GM21529 (cell line): ENCODE data around the gene TASOR2.

ENCODE experiments used
- ATAC-seq: cut with Tn5 transposase; IDR thresholded peaks from one replicate; pipeline ENCODE4 v1.9.1; 2021; ENCODE audit not compliant: unreplicated experiment

Gene TASOR2, protein sequence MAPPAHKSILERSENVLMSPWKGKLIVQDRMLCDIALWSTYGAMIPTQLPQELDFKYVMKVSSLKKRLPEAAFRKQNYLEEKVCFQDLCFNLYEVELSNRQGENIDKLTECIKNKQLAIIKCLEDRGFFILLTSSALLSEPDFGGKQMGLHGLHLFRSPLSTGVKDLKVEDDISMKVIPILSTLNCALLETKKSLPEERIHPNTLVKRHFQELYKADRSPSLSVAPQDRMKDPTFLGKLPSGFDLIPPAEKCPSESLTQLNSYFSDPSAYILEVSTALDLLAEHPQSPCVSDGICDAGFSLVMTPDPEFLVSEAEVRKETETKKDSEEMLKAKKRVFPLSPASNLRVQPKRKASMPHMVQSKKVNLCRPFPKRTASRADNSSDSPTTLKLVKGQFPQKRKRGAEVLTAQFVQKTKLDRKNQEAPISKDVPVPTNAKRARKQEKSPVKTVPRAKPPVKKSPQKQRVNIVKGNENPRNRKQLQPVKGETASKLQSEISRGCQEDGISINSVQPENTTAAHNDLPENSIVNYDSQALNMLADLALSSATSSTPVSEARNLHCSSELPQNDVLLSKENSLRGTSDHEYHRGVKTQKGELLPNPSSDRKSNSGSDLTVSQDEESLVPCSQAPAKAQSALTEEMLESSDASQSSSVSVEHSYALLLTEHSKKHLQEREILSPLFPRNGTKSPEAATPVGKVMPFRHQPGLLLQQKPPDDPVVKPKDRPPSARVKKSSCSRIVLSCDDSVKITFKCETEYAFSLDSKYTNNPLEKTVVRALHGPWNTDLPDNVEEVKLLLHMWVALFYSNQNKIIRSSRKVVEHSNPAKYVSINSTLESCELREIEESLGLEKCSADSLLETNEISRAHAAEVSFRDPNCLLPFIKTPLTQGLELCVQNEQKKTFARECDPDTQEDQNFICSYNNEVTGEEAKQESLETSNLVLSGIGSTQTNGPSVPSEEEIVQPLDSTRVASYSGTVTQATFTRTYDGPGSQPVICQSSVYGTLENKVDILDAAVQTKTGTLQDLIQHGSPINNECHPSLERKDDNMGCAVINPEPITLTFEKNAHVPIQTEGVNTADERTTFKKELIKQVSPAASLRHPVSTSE (N-terminal part only)

GRCh38 chr10:5684318-5684970 lies at the start of gene TASOR2:
TASOR2 (plus strand) TSS chr10:5684838; CDS start chr10:5720643, 35,805 bp downstream.
- ATAC-seq, result peak; percentile 66

- no peak for ATAC-seq
Observed at GRCh38 chr10:5634918-5635317, 49.7 kb upstream of the TASOR2 start.

GRCh38 chr10:5638494-5638893 lies 46.1 kb upstream of the TASOR2 start:
- ATAC-seq, result no peak

DNA sequence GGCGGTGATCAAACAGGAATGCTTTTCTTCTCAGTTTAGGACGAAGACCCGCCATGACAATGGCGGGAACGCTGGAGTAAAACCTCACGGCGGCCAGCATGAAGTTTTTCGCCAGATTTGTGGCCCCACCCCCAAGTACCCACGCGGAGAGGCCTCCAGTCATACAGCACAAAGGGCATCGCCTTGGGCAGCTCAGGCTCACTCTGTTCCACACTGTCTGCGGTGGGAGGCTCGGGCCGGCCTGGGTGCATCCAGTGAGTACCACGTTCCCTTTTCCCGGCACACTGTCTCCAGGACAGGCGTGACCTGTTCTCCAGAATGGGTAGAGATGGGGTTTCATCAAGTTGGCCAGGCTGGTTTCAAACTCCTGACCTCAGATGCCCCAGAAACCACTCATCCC lies 45.6 kb upstream of the TASOR2 start:
- no peak for ATAC-seq

DNA sequence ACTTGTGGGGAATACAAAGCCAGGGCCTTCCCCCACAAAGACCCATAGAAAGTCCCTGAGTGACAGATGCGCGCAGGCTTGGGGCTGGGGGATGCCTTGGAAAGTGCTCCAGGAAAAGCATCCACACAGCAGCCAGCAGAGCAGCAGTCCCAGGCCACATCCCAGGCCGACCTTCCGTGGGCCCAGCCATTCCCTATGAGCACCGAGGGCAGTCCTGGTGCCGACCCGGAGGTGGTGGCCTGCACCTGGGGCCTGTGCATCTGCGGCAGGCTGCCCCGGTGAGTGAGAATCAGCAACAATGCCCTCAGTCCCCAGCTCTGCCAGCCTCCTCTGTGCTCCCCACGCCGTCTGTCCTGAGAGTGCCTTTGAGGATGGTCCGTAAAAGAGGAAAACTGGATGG lies 44.6 kb upstream of the TASOR2 start:
- ATAC-seq, result no peak

- no peak for ATAC-seq
Observed at GRCh38 chr10:5640501-5640900, 44.1 kb upstream of the TASOR2 start.

DNA sequence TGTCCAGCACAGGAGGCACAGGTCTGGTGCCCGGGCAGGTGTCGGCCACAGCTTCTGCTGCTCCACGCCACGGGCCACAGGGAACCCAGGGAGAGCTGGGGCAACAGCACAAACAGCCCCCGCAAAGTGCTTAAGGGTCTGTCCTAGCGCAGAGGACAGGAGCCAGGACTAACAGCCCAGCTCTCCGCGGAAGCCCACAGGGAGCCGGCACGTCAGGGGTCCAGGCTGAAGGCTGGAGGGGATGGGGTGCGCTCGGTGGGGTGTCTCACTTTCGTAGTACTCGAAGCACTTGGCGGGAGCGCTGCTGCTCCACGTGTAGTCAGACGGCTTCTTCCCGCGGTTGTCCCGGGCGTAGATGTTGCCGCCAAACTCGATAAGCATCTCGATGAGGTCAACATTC lies 43.1 kb upstream of the TASOR2 start:
- ATAC-seq, result no peak

DNA sequence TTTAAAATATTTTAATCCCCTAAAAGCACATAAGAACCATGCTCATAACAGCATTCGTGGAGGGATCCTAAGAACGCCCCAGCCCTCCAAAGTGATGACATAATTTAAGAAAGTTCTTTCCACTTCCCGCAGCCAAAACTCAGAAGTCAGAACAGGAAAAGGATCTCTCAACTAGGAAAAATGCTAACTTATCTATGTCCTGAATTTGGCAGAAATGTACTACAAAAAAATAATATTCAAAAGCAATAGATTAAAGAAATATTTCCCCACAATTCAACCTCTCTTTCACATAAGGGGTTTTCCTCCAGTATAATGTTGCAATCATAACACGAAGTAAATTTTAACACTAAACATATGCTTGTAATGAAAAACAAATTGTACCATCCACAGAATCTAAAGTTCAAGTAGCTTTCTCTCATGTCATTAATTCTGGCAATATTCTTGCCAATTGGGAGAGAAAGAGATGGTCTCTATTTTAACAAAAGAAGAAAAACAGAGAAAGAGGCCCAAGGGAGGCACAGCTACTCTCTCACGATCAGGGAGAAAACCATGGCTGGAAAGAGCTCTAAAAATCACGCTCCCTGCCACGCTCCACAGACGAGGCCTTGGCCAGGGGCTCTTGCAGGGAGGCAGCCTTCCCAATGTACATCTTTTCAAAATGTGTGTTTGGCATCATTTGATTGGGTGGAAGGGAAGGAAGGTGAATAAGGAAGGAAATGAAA lies 41.1 kb upstream of the TASOR2 start:
- ATAC-seq, result no peak

- no peak for ATAC-seq
Observed at GRCh38 chr10:5644930-5645329, 39.7 kb upstream of the TASOR2 start.

GRCh38 chr10:5645375-5645774 lies 39.3 kb upstream of the TASOR2 start:
- no peak for ATAC-seq

- ATAC-seq, result no peak
Observed at GRCh38 chr10:5645944-5646617, 38.6 kb upstream of the TASOR2 start.

- ATAC-seq, result no peak
Observed at GRCh38 chr10:5647507-5648240, 37.0 kb upstream of the TASOR2 start.

DNA sequence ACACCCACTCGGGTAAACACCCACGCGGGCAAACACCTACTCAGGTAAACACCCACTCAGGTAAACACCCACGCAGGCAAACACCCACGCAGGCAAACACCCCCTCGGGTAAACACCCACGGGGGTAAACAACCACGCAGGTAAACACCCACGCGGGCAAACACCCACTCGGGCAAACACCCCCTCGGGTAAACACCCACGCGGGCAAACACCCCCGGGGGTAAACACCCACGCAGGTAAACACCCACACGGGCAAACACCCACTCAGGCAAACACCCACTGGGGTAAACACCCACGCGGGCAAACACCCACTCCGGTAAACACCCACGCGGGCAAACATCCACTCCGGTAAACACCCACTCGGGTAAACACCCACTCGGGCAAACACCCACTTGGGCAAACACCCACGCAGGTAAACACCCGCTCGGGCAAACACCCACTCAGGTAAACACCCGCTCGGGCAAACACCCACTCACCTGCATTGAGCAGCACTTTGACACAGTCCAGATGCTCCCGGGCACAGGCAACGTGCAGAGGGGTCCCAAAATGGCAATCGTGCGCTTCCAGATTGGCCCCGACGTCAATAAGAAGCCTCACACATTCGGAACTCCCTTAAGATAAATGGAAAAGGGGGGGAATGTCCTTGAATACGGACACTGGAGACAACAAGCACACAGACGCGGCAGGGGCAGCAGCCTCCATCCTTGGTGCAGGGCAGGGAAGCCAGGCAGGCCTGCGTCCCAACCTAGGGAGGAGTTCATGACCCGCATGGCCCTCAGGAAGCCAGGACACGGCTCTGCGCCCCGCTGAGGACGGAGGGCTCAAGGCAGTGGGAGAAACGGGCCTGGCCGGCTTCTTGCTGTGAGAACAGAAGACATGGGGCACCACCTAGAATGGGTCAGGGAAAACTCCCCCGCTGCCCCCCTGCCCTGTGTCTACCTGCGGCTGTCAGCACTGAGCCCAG lies 35.9 kb upstream of the TASOR2 start:
- ATAC-seq, result no peak

DNA sequence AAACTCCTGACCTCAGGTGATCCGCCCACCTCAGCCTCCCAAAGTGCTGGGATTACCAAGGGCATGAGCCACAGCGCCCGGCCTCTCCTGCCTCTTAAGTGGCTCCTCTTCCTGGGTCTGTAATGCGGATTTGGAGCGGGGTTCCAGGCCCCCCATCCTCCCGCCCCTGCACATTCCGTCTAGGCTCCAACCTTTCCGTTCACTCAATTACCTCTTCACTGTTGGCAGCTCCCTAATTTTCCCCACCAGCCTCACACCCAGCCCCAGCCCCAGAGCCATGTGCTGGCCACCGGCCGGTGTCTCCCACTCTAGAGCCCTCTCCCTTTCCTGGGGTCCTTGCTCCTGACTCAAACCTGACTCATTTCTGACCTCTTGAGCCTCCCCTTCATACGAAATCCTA lies 34.9 kb upstream of the TASOR2 start:
- ATAC-seq, result no peak

DNA sequence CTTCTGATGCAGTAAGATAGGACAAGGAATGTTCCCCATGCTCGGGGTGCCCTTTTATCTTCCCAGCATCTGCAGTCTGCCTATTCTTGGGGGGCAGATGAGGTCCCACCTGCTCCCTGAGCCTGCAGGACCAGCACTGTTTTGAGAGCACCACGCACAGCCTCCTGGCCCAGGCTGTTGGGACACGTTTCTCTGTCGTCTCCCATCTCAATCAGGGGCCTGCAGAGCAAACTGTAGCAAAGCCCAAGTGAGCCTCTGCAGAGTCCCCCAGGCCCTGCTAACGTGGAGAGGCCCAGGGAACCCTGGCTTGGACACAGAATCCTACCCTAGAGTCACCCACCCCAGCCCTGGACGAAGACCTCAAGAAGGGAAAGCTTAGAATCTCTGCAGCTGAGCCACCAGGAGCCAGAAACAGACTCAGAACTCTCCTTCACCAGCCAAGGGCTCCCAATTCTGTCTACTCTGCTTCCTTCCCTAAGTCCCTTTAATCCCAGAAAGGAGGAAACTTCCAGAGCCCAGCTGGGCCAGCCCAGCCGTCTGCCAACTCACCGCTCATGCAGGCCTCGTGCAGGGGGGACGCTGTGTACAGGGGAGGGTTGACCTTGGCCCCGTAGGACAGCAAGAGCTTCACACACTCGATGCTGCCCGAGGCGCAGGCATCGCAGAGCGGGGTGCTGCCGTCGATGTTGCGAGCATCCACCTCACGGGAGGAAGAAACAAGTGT lies 33.8 kb upstream of the TASOR2 start:
- no peak for ATAC-seq

- ATAC-seq, result no peak
Observed at GRCh38 chr10:5651388-5651764, 33.3 kb upstream of the TASOR2 start.

DNA sequence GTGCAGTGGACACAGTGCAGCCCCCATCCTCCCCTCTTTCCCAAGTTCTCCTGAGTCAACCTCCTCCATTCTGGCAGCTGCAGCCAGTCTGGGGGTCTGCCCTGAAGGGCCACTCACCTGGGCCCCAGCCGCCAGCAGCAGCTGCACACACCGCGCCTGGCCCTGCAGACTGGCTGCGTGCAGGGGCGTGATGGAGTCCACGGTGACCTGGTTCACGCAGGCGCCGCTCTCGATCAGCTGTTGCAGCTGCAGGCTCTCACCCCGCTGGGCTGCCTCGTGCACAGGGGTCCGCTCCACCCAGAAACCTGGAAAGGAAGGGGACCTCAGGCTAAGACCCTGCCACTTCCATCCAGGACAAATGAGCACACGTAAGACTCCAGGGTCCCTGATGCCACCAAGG lies 31.9 kb upstream of the TASOR2 start:
- no peak for ATAC-seq
